Measurements from ENCODE around the gene SCGB2B2. TPM values are rescaled to one million over a fixed set of nuclear protein-coding genes. Genes with fewer than 3 reads are reported as not detected.
A peak's percentile ranks its signal among the peaks of the same experiment; 100 is the strongest.

SCGB2B2 gene
- total RNA-seq, 2 donors from 2014 or later: 0.35 to 0.71 TPM

DNA sequence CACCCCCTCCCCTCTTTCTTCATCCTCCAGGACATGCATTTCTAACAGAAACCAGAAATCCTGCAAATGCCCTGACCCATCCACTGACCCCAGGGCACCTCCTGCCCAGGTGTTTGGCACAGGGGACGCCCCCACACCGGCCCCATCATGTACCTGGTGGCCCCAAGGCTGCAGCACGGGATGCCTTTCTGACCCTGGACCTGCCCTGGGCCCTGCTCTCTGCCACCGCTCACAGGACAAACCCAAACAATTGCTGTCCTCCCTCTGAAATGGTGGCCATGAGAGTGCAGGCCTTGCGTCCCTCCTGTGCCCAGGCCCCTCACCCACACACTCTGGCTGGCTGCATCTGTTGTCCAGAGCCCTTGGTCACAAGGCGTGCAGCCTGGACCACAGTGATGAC is 12.1 kb downstream of the SCGB2B2 start:
- Mint-ChIP-seq H3K27me3 (no peaks in the 10 kb centered on the region), H3K36me3 (ENCODE audit: low read depth) (no peaks in the 10 kb centered on the region), H3K4me1 (peaks cover 15% of the 10 kb centered on the region), H3K9me3 (no peaks in the 10 kb centered on the region), H3K4me3 (no peak overlapping the region), H3K27ac (no peak overlapping the region)
- ATAC-seq (replicated peaks): no peak

DNA sequence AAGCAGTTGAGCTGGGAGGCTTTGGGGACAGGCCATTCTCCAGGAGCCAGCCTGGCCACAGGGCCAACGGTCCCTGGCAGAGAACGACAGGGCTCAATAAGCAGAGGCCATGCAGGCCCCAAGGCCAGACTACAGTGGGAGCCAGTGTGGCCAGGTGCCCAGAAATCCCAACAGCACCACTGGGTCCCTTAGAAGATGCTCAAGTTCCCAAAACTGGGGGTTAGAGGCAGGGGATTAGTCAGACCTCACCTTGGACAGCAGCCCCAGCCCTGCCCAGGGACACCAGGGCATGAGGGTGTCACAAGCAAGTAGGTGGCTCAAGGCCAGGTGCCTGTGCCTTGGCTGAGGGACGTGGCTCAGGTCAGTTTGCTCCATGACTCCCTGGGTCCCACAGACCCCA is 12.8 kb downstream of the SCGB2B2 start:
- H3K36me3 Mint-ChIP-seq (ENCODE audit: low read depth): no peaks in the 10 kb centered on the region
- no peak for ATAC-seq (replicated peaks)
- H3K9me3 Mint-ChIP-seq: no peaks in the 10 kb centered on the region
- peaks cover 15% of the 10 kb centered on the region for H3K4me1 Mint-ChIP-seq
- H3K4me3 Mint-ChIP-seq: no peak overlapping the region
- no peaks in the 10 kb centered on the region for H3K27me3 Mint-ChIP-seq
- no peak overlapping the region for H3K27ac Mint-ChIP-seq

- H3K36me3 Mint-ChIP-seq (ENCODE audit: low read depth): no peaks in the 10 kb centered on the region
- peaks cover 2% of the 10 kb centered on the region for H3K9me3 Mint-ChIP-seq
- H3K27me3 Mint-ChIP-seq: peaks cover 3% of the 10 kb centered on the region
- H3K27ac Mint-ChIP-seq: peak overlapping the region; percentile 18
- ATAC-seq (replicated peaks): peak; percentile 86
- peaks cover 15% of the 10 kb centered on the region for H3K4me1 Mint-ChIP-seq
- H3K4me3 Mint-ChIP-seq: no peak overlapping the region
Observed at GRCh38 chr19:34662919-34663318, 14.0 kb downstream of the SCGB2B2 start.

DNA sequence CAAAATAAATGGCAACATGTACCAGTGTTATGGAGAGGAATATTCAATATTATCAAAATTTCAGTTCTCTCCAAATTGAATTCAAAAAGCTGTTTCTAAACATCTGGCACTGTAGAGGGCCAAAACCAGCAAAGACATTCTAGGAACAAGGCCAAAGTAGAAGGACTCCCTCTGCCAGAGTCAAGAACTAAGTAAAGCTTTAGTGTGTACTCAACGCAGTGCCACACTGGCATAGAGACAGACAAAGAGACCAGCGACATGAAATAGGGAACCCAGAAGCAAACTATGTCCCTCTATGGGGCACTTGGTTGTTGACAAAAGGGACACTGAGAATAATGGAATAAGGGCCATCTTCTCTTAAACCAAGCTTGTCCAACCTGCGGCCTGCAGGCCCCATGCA is 15.6 kb downstream of the SCGB2B2 start:
- H3K27me3 Mint-ChIP-seq: peaks cover 9% of the 10 kb centered on the region
- no peak overlapping the region for H3K4me3 Mint-ChIP-seq
- H3K27ac Mint-ChIP-seq: no peak overlapping the region
- peaks cover 10% of the 10 kb centered on the region for H3K4me1 Mint-ChIP-seq
- no peaks in the 10 kb centered on the region for H3K36me3 Mint-ChIP-seq (ENCODE audit: low read depth)
- no peak for ATAC-seq (replicated peaks)
- peaks cover 4% of the 10 kb centered on the region for H3K9me3 Mint-ChIP-seq

DNA sequence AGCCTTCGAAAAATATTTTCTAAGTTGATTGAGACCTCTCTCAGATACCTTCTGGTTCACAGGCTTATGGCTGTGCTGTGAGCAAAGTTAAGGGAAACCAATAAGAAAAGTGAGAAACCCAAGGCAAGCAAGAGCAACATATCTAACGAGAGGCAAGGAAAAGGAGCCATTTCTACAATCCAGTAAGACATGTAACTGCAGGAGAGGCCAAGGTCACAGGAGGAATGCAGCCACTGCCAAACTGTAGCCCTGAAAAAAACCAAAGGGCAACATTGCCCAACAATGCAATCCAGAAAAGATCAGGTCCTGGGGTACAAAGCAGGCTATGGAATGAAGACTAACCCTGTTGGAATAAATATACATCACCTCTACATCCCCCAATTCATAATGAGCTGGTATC is 21.3 kb downstream of the SCGB2B2 start:
- H3K27ac Mint-ChIP-seq: no peak overlapping the region
- no peak overlapping the region for H3K4me3 Mint-ChIP-seq

GRCh38 chr19:34654796-34655195 is 22.2 kb downstream of the SCGB2B2 start:
- no peak overlapping the region for H3K4me3 Mint-ChIP-seq
- no peaks in the 10 kb centered on the region for H3K36me3 Mint-ChIP-seq (ENCODE audit: low read depth)
- H3K27ac Mint-ChIP-seq: no peak overlapping the region
- ATAC-seq (replicated peaks): no peak
- peaks cover 13% of the 10 kb centered on the region for H3K9me3 Mint-ChIP-seq
- H3K27me3 Mint-ChIP-seq: peaks cover 16% of the 10 kb centered on the region
- H3K4me1 Mint-ChIP-seq: no peaks in the 10 kb centered on the region

More for the DNA sequence above, 21.3 kb downstream of the SCGB2B2 start:
- Mint-ChIP-seq H3K9me3 (peaks cover 13% of the 10 kb centered on the region), H3K27me3 (peaks cover 16% of the 10 kb centered on the region), H3K4me1 (no peaks in the 10 kb centered on the region), H3K36me3 (ENCODE audit: low read depth) (no peaks in the 10 kb centered on the region)
- ATAC-seq (replicated peaks): no peak

DNA sequence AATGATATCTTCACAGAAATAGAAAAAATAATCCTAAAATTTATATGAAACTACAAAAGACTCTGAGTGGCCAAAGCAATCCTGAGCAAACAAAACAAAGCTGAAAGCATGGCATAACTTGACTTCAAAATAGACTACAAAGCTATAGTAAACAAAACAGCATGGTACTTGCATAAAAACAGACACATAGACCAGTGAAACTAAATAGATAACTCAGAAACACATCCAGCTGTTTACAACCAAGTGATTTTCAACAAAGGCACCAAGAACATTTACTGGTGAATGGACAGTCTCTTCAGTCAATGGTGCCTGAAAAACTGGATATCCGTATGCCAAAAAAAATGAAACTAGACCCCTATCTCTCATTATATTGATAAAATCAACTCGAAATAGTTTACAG is 25.2 kb downstream of the SCGB2B2 start:
- Mint-ChIP-seq H3K4me1 (no peaks in the 10 kb centered on the region), H3K27me3 (peaks cover 7% of the 10 kb centered on the region), H3K36me3 (ENCODE audit: low read depth) (no peaks in the 10 kb centered on the region), H3K27ac (no peak overlapping the region), H3K4me3 (no peak overlapping the region), H3K9me3 (peaks cover 9% of the 10 kb centered on the region)
- no peak for ATAC-seq (replicated peaks)

GRCh38 chr19:34649886-34650543 is 26.9 kb downstream of the SCGB2B2 start:
- Mint-ChIP-seq H3K9me3 (peaks cover 9% of the 10 kb centered on the region), H3K4me1 (no peaks in the 10 kb centered on the region), H3K27me3 (peaks cover 4% of the 10 kb centered on the region), H3K27ac (no peak overlapping the region), H3K36me3 (ENCODE audit: low read depth) (no peaks in the 10 kb centered on the region), H3K4me3 (no peak overlapping the region)
- no peak for ATAC-seq (replicated peaks)

DNA sequence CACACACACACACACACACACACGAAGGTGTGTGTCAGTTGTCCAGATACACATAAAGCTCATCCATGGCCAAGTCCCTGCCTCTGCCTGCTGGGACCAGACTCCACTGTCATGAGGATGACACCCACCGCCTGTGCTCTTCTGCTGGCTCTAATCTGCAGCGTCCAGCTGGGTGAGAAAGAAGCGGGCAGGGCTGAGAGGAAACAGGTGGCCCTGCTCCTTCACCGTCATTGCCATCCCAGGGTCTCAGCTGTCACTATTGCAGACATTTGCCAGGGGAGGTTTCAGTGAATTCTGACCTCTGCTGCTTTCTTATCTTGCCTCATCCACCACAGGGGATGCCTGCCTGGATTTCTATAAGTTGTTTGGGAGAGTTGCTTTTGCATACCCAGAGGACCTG is 31.4 kb downstream of the SCGB2B2 start:
- ATAC-seq (replicated peaks): no peak
- no peak overlapping the region for H3K4me3 Mint-ChIP-seq
- no peaks in the 10 kb centered on the region for H3K36me3 Mint-ChIP-seq (ENCODE audit: low read depth)
- H3K9me3 Mint-ChIP-seq: no peaks in the 10 kb centered on the region
- H3K27me3 Mint-ChIP-seq: no peaks in the 10 kb centered on the region
- no peaks in the 10 kb centered on the region for H3K4me1 Mint-ChIP-seq
- peak overlapping the region; percentile 17 for H3K27ac Mint-ChIP-seq

GRCh38 chr19:34644991-34645461 is 31.9 kb downstream of the SCGB2B2 start:
- Mint-ChIP-seq H3K9me3 (no peaks in the 10 kb centered on the region), H3K4me1 (no peaks in the 10 kb centered on the region), H3K36me3 (ENCODE audit: low read depth) (no peaks in the 10 kb centered on the region), H3K4me3 (no peak overlapping the region), H3K27ac (no peak overlapping the region), H3K27me3 (no peaks in the 10 kb centered on the region)
- no peak for ATAC-seq (replicated peaks)

DNA sequence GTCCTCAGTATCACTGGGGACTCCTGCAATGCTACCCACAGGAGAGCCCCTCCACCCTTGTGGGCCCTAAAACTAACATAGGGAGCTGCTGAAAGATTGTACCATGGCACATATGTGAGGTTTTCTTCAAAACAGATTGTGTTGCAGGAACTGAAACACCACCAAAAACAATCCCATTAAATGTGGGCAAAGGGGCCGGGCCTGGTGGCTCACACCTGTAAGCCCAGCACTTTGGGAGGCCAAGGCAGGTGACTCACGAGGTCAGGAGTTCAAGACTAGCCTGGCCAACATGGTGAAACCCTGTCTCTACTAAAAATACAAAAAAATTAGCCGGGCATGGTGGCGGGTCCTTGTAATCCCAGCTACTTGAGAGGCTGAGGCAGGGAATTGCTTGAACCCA is 34.7 kb downstream of the SCGB2B2 start:
- H3K9me3 Mint-ChIP-seq: no peaks in the 10 kb centered on the region
- no peaks in the 10 kb centered on the region for H3K36me3 Mint-ChIP-seq (ENCODE audit: low read depth)
- ATAC-seq (replicated peaks): no peak
- H3K4me1 Mint-ChIP-seq: no peaks in the 10 kb centered on the region
- no peaks in the 10 kb centered on the region for H3K27me3 Mint-ChIP-seq
- no peak overlapping the region for H3K27ac Mint-ChIP-seq
- no peak overlapping the region for H3K4me3 Mint-ChIP-seq

DNA sequence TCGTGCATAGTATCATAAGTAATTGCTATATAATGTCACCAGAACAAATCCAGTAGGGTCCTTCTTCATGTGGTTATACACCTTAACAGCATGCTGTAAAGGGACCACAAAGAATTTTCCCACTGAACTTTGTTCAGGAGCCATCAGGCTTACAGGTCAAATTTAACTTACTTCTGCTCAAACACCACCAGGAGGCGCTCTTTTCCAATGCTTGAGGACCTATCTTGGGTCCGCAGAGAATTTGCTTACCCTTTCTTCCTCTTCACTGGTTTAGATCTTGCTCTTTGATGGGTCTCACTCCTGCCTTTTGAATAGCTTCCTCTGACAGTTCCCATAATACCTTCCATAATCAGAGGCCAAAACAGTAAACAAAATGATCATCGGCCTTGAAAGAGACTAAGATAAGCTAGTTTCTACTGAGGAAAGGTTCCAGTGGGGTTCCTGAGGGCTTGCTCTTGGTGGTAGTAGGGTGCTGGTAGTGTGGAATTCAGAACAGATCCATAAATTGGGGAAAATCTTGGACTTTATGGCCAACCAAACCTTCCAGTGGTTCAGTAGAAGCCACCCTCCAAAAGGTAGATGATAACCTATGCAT is 37.4 kb downstream of the SCGB2B2 start:
- ATAC-seq (replicated peaks): peak; percentile 54
- Mint-ChIP-seq H3K36me3 (ENCODE audit: low read depth) (no peaks in the 10 kb centered on the region), H3K9me3 (peaks cover 5% of the 10 kb centered on the region), H3K27me3 (no peaks in the 10 kb centered on the region), H3K4me3 (no peak overlapping the region), H3K27ac (no peak overlapping the region), H3K4me1 (no peaks in the 10 kb centered on the region)

- ATAC-seq (replicated peaks): no peak
- H3K27me3 Mint-ChIP-seq: no peaks in the 10 kb centered on the region
- H3K9me3 Mint-ChIP-seq: peaks cover 8% of the 10 kb centered on the region
Observed at GRCh38 chr19:34633802-34634201, 43.2 kb downstream of the SCGB2B2 start.

More at GRCh38 chr19:34633802-34634201, 43.2 kb downstream of the SCGB2B2 start:
- Mint-ChIP-seq H3K4me1 (no peaks in the 10 kb centered on the region), H3K27ac (no peak overlapping the region), H3K4me3 (no peak overlapping the region), H3K36me3 (ENCODE audit: low read depth) (no peaks in the 10 kb centered on the region)

Data from activated T-helper 17 cell treated with anti-CD3 and anti-CD28 coated beads, Interleukin-2, amount 50 U/mL, for 72 hours (primary cell).